Keratinocyte (primary cell): ENCODE measurements around the gene SH3BP5.

Source experiments
- CTCF ChIP-seq, 3 experiments: IDR thresholded peaks in 1 of 3; conservative IDR thresholded peaks in 1 of 3; optimal IDR thresholded peaks in 1 of 3; 2 replicates in 2 of 3; 3 replicates in 1 of 3; pipeline versions ENCODE3 to v1.5.1; 2011; ENCODE audit warnings: low read length in 3 of 3, mild to moderate bottlenecking in 3 of 3, moderate library complexity in 2 of 3, control low read depth in 1 of 3, inconsistent platforms in 1 of 3; ENCODE audit not compliant: insufficient read depth in 2 of 3; ENCODE audit errors: extremely low read depth in 1 of 3
- EZH2 ChIP-seq: IDR thresholded peaks from one replicate; pipeline ENCODE4 v1.6.1; 2012; ENCODE audit warnings: inconsistent platforms, mild to moderate bottlenecking, low read length, moderate library complexity

- TF ChIP-seq EZH2, result no peak
- no peak for TF ChIP-seq CTCF (optimal IDR thresholded peaks at IDR 0.05 in 1 of 3, IDR thresholded peaks at IDR 0.05 in 1 of 3, conservative IDR thresholded peaks at IDR 0.05 in 1 of 3; ENCODE audit: extremely low read depth in 1 of 3, insufficient read depth in 2 of 3, low read length in 3 of 3)
Measured at GRCh38 chr3:15345608-15346137, 13.3 kb upstream of the SH3BP5 start.
